ENCODE results near the gene PLBD2.
"Not testable (repeated sequence)": the region's sequence is repeated elsewhere in the genome, so short reads cannot be mapped to it uniquely, and the experiment has no call there.

The PLBD2 gene

GRCh38 chr12:113334786-113335539 is 23.4 kb upstream of the PLBD2 start, which contains the start of gene SLC8B1:
SLC8B1 (minus strand) TSS chr12:113335109; CDS start chr12:113332878, 2,231 bp downstream.
- DNase-seq = peak; percentile 79

- no peak for DNase-seq
Observed at GRCh38 chr12:113339540-113339939, 18.8 kb upstream of the PLBD2 start.

GRCh38 chr12:113340061-113340460 is 18.3 kb upstream of the PLBD2 start:
- no peak for DNase-seq

- no peak for DNase-seq
Observed at GRCh38 chr12:113341535-113341934, 16.9 kb upstream of the PLBD2 start.

- DNase-seq = no peak
Observed at GRCh38 chr12:113345318-113345717, 13.1 kb upstream of the PLBD2 start.

- DNase-seq = no peak
Observed at GRCh38 chr12:113346353-113346752, 12.0 kb upstream of the PLBD2 start.

- DNase-seq = no peak
Observed at GRCh38 chr12:113347107-113347506, 11.3 kb upstream of the PLBD2 start.

GRCh38 chr12:113347892-113348291 is 10.5 kb upstream of the PLBD2 start:
- DNase-seq = no peak

- no peak for DNase-seq
Observed at GRCh38 chr12:113348849-113349536, 9.4 kb upstream of the PLBD2 start.

- DNase-seq = no peak
Observed at GRCh38 chr12:113351089-113351488, 7.3 kb upstream of the PLBD2 start.

- not testable (repeated sequence) for DNase-seq
Observed at GRCh38 chr12:113354192-113354591, 4.2 kb upstream of the PLBD2 start.

GRCh38 chr12:113359133-113359938 is 949 bp downstream of the PLBD2 start:
- no peak for DNase-seq

GRCh38 chr12:113359939-113360748 is 1.8 kb downstream of the PLBD2 start:
- no peak for DNase-seq

- no peak for DNase-seq
Observed at GRCh38 chr12:113361574-113362370, 3.4 kb downstream of the PLBD2 start.

GRCh38 chr12:113364698-113365097 is 6.3 kb downstream of the PLBD2 start:
- DNase-seq = no peak

- DNase-seq = no peak
Observed at GRCh38 chr12:113365639-113366395, 7.4 kb downstream of the PLBD2 start.

- DNase-seq = no peak
Observed at GRCh38 chr12:113366827-113367226, 8.4 kb downstream of the PLBD2 start.

- no peak for DNase-seq
Observed at GRCh38 chr12:113368331-113368730, 9.9 kb downstream of the PLBD2 start.

GRCh38 chr12:113369391-113369985 is 11.1 kb downstream of the PLBD2 start:
- no peak for DNase-seq

- DNase-seq = no peak
Observed at GRCh38 chr12:113370923-113371682, 12.7 kb downstream of the PLBD2 start.

Measured in activated naive CD4-positive, alpha-beta T cell treated with anti-CD3 and anti-CD28 coated beads, Interleukin-2, amount 50 U/mL, for 16 hours (primary cell).